ENCODE data around the gene HPS4.

GRCh38 chr22:26450453-26451185, 33.0 kb downstream of the HPS4 start:
- TF ChIP-seq CTCF (IDR thresholded peaks at IDR 0.05) (no peak), POLR2A (IDR thresholded peaks at IDR 0.05) (no peak)

All from body of pancreas (tissue), 4 donors.